Adrenal gland (tissue), 12 donors: ENCODE measurements around the gene ITGA2B. TPM values are rescaled to one million over a fixed set of nuclear protein-coding genes. Genes with fewer than 3 reads are reported as not detected.

ENCODE experiments used
- DNase-seq, 7 donors: peaks; one replicate each; pipeline ENCODE4 v3.0.0-alpha.2; 2019 to 2020
- H3K27ac ChIP-seq, 5 donors: fragments of 200-600 bp; sonication (generic) in 4 of 5; 1 replicate in 3 of 5; 2 replicates in 2 of 5; pipeline versions ENCODE4 v1.5.1 to v1.8.0; 2016 to 2020; ENCODE audit warnings: mild to moderate bottlenecking in 1 of 5
- H3K27me3 ChIP-seq: fragments of 200-600 bp; 2 replicates; pipeline ENCODE4 v1.8.0; 2021
- H3K36me3 ChIP-seq, 2 donors: fragments of 200-600 bp; replicated peaks in 1 of 2; 1 replicate in 1 of 2; 2 replicates in 1 of 2; pipeline versions ENCODE4 v1.5.1 to v1.8.0; 2018 to 2022
- H3K4me1 ChIP-seq, 2 donors: fragments of 200-600 bp; replicated peaks in 1 of 2; 1 replicate in 1 of 2; 2 replicates in 1 of 2; pipeline versions ENCODE4 v1.5.1 to v1.8.0; 2018 to 2021
- H3K4me3 ChIP-seq, 4 donors: fragments of 200-600 bp; sonication (generic) in 3 of 4; one replicate each; pipeline ENCODE4 v1.5.1; 2016 to 2018
- H3K9me3 ChIP-seq, 3 donors: fragments of 200-600 bp; sonication (generic) in 1 of 3; replicated peaks in 1 of 3; 1 replicate in 2 of 3; 2 replicates in 1 of 3; pipeline versions ENCODE4 v1.5.1 to v1.8.0; 2016 to 2021
- POLR2A ChIP-seq, 2 donors: fragments of 450-650 bp; IDR thresholded peaks; one replicate each; pipeline ENCODE4 v1.6.1; 2017; ENCODE audit warnings: antibody characterized with exemption in 2 of 2, mild to moderate bottlenecking in 2 of 2, moderate library complexity in 1 of 2
- WGBS, 4 donors: extraction: QIAGEN DNeasy Blood & Tissue Kit in 2 of 4; methylation state at CpG; one replicate each; pipeline versions ENCODE4 v1.1.5 to v1.1.7; 2013 to 2017; 5-methylcytosine and 5-hydroxymethylcytosine counted together
- intact Hi-C, 2 donors: fragments of 100-400 bp; cut with DNase I; formaldehyde crosslinking; loops; one replicate each; pipeline versions ENCODE4 v1.14.1 to v1.15.0; 2022 to 2023
- polyA plus RNA-seq, 3 donors: library from polyadenylated mRNA; stranded (reverse); fragments of 200-250 nt in 2 of 3; fragments of 350-450 nt in 1 of 3; fragmentation: Illumina TruSeq in 1 of 3; extraction: RNeasy Lipid Tissue Mini Kit (QIAGEN cat#74804) in 1 of 3; gene quantifications; one replicate each; pipeline ENCODE4 v1.2.3, GENCODE V29; 2013 to 2014
- total RNA-seq, 9 donors: library from RNA; depleted of rRNA in 4 of 9; stranded (reverse); fragments of >200 nt in 4 of 9; fragments of 120-200 nt in 1 of 9; fragmentation: NEBNext Ultra II Directional in 1 of 9; extraction: Animal tissue kit (Norgen Biotek cat#: 25700) in 1 of 9; gene quantifications; one replicate each; pipeline versions ENCODE4 v1.1.0 to v1.2.4, GENCODE V29; 2013 to 2023
- TF ChIP-seq, protein P1 (sequence below), 6 experiments: fragments of 450-650 bp in 4 of 6; fragments of 200-600 bp in 2 of 6; sonication (generic) in 1 of 6; IDR thresholded peaks; 1 replicate in 5 of 6; 2 replicates in 1 of 6; pipeline versions ENCODE4 v1.5.1 to v1.8.0; 2016 to 2021; ENCODE audit warnings: antibody characterized with exemption in 6 of 6, mild to moderate bottlenecking in 2 of 6, moderate library complexity in 1 of 6
- donor health status: healthy with polysubstance abuse.
- donor health status: Bipolar disorder and iron deficiency.
- donor health status: DM: yes; HTN: yes; CAD: no.
- donor health status: DM: no; HTN: no; CAD: no.
- donor health status: DM: no; HTN: no; CAD: no.
- donor health status: DM: yes; HTN: yes; CAD: no.

Gene ITGA2B
- total and polyA plus RNA-seq, 12 donors: 0.06 to 3.2 (median 0.74) TPM; not detected in 1

DNA sequence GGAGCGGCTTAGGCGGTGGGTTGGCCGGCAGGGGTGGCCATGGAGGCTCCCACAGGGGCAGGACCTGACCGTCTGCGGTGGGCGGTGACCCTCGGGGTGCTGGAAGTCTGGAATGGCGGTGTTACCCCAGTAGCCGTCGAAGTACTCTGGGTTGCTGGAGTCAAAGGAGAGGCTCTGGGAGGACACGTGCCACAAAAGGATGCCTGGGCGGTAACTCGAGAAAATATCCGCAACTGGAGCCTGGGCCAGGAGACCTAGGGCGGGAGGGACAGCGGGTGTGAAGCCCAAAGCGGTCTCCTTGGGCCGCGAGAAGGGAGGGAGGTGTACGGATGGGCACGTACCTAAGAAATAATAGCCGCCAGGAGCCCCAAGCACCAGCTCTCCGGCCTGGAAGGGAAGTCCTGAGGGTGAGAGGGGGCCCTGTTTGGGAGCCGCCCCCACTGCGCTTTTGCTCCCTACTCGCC is 4.6 kb downstream of the ITGA2B start:
- intact Hi-C loops: no loop called here
- Histone ChIP-seq H3K27ac (no peak overlapping the region), H3K9me3 (no peaks in the 10 kb centered on the region), H3K4me1 (peaks cover 0 to 11% of the 10 kb centered on the region in 2 donors), H3K27me3 (peaks cover 4% of the 10 kb centered on the region), H3K4me3 (peak overlapping the region in 2 of 4 donors; percentile 7 to 59), H3K36me3 (no peaks in the 10 kb centered on the region)
- peak in 1 of 7 donors; percentile 17 for DNase-seq
- WGBS, 4 donors: 3 to 6% (median 5%) methylated on average over 8 to 26 of the region's 26 CpGs
- TF ChIP-seq, protein P1, sequence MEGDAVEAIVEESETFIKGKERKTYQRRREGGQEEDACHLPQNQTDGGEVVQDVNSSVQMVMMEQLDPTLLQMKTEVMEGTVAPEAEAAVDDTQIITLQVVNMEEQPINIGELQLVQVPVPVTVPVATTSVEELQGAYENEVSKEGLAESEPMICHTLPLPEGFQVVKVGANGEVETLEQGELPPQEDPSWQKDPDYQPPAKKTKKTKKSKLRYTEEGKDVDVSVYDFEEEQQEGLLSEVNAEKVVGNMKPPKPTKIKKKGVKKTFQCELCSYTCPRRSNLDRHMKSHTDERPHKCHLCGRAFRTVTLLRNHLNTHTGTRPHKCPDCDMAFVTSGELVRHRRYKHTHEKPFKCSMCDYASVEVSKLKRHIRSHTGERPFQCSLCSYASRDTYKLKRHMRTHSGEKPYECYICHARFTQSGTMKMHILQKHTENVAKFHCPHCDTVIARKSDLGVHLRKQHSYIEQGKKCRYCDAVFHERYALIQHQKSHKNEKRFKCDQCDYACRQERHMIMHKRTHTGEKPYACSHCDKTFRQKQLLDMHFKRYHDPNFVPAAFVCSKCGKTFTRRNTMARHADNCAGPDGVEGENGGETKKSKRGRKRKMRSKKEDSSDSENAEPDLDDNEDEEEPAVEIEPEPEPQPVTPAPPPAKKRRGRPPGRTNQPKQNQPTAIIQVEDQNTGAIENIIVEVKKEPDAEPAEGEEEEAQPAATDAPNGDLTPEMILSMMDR (IDR thresholded peaks at IDR 0.05): no peak
- no peak for TF ChIP-seq POLR2A (IDR thresholded peaks at IDR 0.05)

DNA sequence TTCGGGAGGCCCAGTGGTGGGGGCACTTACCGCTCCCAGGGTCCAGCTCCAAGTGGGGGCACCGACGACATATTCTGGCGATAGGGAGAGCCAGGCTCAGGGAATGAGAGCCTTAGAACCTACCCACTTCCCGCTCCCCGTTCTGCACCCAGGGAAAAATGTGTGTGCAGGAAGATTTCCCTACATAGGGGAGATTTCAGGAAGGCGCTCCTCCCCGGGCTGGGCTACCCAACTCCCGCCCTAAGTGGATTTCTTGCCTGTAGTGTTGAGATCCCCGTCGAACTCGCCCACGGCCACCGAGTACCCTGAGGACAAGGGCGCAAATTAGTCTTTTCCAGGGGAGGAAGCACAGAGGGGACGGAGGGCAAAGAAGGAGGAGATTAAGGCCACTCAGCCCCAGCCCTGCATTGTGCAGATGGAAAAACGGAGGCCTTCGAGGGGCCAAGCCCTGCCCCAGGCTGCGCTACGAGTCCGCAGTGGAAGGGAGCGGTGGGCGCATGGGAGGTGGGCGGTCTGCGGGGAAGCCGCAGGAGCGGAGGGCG is 5.1 kb downstream of the ITGA2B start:
- intact Hi-C loops: no loop called here
- Histone ChIP-seq H3K36me3 (no peaks in the 10 kb centered on the region), H3K4me1 (peaks cover 0 to 11% of the 10 kb centered on the region in 2 donors), H3K9me3 (no peaks in the 10 kb centered on the region), H3K27ac (no peak overlapping the region), H3K27me3 (peaks cover 4% of the 10 kb centered on the region), H3K4me3 (peak overlapping the region in 1 of 4 donors; percentile 59)
- 37 to 51% (median 43%) methylated on average over 19 to 29 of the region's 29 CpGs for WGBS, 4 donors
- TF ChIP-seq POLR2A (IDR thresholded peaks at IDR 0.05): no peak
- TF ChIP-seq, protein P1 (IDR thresholded peaks at IDR 0.05): no peak
- DNase-seq: peak in 1 of 7 donors; percentile 9

DNA sequence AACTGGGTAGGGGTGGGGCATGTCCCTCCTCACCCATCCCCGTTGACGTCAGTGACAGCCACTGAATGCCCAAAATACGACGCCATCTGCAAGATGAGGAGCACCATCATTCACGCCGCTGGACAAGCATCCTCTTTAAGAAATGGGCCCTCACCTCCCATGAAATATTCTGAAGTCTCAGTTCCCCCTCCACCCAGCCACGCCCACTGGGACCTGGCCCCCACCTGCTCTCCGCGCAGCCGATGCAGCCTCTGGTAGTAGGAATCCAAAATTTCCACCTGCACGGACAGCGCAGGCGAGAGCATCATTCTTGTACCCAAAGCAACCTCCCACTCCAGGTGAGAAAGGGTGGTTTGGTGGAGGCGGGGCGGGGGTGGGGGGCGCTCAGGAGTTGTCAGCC is 5.6 kb downstream of the ITGA2B start:
- H3K36me3 ChIP-seq: no peaks in the 10 kb centered on the region
- no peaks in the 10 kb centered on the region for H3K9me3 ChIP-seq
- H3K4me3 ChIP-seq: no peak overlapping the region
- H3K27ac ChIP-seq: no peak overlapping the region
- peak in 1 of 7 donors; percentile 5 for DNase-seq
- TF ChIP-seq, protein P1 (IDR thresholded peaks at IDR 0.05): no peak
- no peak for TF ChIP-seq POLR2A (IDR thresholded peaks at IDR 0.05)
- WGBS, 4 donors: 73 to 100% (median 79%) methylated on average over 6 to 16 of the region's 16 CpGs
- intact Hi-C loops: no loop called here
- peaks cover 4% of the 10 kb centered on the region for H3K27me3 ChIP-seq
- H3K4me1 ChIP-seq: peaks cover 0 to 11% of the 10 kb centered on the region in 2 donors

DNA sequence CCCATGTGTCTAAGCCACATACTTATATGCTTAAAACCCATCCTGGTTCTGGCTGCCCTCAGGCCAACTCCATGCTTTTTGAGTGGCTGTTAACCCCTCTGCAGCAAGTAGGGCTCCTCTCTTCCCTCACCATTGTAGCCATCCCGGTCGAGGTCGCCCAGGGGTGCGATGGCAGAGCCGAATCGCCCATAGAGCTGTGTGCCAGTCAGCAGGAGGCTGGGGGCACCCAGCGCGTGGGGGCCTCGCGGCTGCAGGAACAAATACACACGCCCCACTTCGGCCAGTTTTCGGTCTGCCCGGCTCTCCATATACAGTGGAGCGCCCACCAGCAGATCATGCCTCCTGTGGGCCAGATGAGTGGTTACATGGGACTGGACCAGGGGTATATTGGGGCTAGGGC is 6.1 kb downstream of the ITGA2B start:
- WGBS, 4 donors: 92 to 95% (median 95%) methylated on average over 6 to 15 of the region's 15 CpGs
- TF ChIP-seq, protein P1 (IDR thresholded peaks at IDR 0.05): no peak
- no peak for TF ChIP-seq POLR2A (IDR thresholded peaks at IDR 0.05)
- intact Hi-C loops: no loop called here

More for the DNA sequence above, 6.1 kb downstream of the ITGA2B start:
- Histone ChIP-seq H3K9me3 (no peaks in the 10 kb centered on the region), H3K27me3 (peaks cover 4% of the 10 kb centered on the region), H3K4me1 (peaks cover 0 to 11% of the 10 kb centered on the region in 2 donors), H3K27ac (no peak overlapping the region), H3K4me3 (no peak overlapping the region), H3K36me3 (no peaks in the 10 kb centered on the region)
- DNase-seq: peak in 1 of 7 donors; percentile 5
